Measurements from ENCODE around the gene GCNT1. TPM values are rescaled to one million over a fixed set of nuclear protein-coding genes. Genes with fewer than 3 reads are reported as not detected.
A peak's percentile ranks its signal among the peaks of the same experiment; 100 is the strongest.
"Not testable (repeated sequence)": the region's sequence is repeated elsewhere in the genome, so short reads cannot be mapped to it uniquely, and the experiment has no call there.

GCNT1 gene
- total RNA-seq, 1 experiment from 2014 or later = 13.1 TPM

- DNase-seq = no peak
- no peaks in the 10 kb centered on the region for H3K27me3 ChIP-seq (ENCODE audit: low read length)
- H3K9me3 ChIP-seq (ENCODE audit: low read length) = no peaks in the 10 kb centered on the region
- peaks cover 84% of the 10 kb centered on the region for H3K4me1 ChIP-seq (ENCODE audit: low read length)
- no peak overlapping the region for H3K4me2 ChIP-seq (ENCODE audit: low read depth, low read length, poor library complexity, severe bottlenecking)
- no peaks in the 10 kb centered on the region for H3K36me3 ChIP-seq (ENCODE audit: insufficient read depth, low read length)
- H3K79me2 ChIP-seq (ENCODE audit: low read length) = 0 out of 2 replicates have a peak, but pooled peaks cover 10% of the 10 kb centered on the region
- no peaks in the 10 kb centered on the region for H3K9me2 ChIP-seq (replicated peaks; ENCODE audit: insufficient read depth, low read length)
- H4K20me1 ChIP-seq (ENCODE audit: insufficient read depth, low read depth, low read length) = no peaks in the 10 kb centered on the region
- H3K4me3 ChIP-seq (ENCODE audit: low read length) = no peak overlapping the region
- H2AFZ ChIP-seq (ENCODE audit: low read length) = no peak overlapping the region
- peak overlapping the region; percentile 31; the same call in 1 of the 2 replicates for H3K27ac ChIP-seq (ENCODE audit: low read length)
- no peak overlapping the region for H3K9ac ChIP-seq (ENCODE audit: low read length)
Measured at GRCh38 chr9:76465442-76466298, 6.7 kb downstream of the GCNT1 start.

DNA sequence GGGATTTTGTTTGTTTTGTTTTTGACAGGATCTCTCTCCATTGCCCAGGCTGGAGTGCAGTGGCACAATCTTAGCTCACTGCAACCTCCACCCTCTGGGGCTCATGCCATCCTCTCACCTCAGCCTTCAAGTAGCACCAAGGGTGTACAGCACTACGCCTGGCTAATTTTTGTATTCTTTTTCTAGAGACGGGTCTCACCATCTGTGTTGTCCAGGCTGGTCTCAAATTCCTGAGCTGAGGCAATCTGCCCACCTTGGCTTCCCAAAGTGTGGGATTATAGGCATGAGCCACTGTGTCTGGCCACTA is 7.3 kb downstream of the GCNT1 start:
- Histone ChIP-seq H3K4me3 (ENCODE audit: low read length) (no peak overlapping the region), H3K79me2 (ENCODE audit: low read length) (0 out of 2 replicates have a peak, but pooled peaks cover 5% of the 10 kb centered on the region), H3K9me2 (replicated peaks; ENCODE audit: insufficient read depth, low read length) (no peaks in the 10 kb centered on the region), H4K20me1 (ENCODE audit: insufficient read depth, low read depth, low read length) (no peaks in the 10 kb centered on the region), H3K4me2 (ENCODE audit: low read depth, low read length, poor library complexity, severe bottlenecking) (no peak overlapping the region), H3K9me3 (ENCODE audit: low read length) (no peaks in the 10 kb centered on the region), H3K36me3 (ENCODE audit: insufficient read depth, low read length) (no peaks in the 10 kb centered on the region), H3K27me3 (ENCODE audit: low read length) (no peaks in the 10 kb centered on the region), H2AFZ (ENCODE audit: low read length) (no peak overlapping the region), H3K27ac (ENCODE audit: low read length) (peak overlapping the region; percentile 31; the same call in 1 of the 2 replicates), H3K9ac (ENCODE audit: low read length) (no peak overlapping the region), H3K4me1 (ENCODE audit: low read length) (peaks cover 84% of the 10 kb centered on the region)
- no peak for DNase-seq

GRCh38 chr9:76474419-76474818 is 15.4 kb downstream of the GCNT1 start:
- Histone ChIP-seq H3K4me1 (ENCODE audit: low read length) (peaks cover 42% of the 10 kb centered on the region), H3K4me2 (ENCODE audit: low read depth, low read length, poor library complexity, severe bottlenecking) (no peak overlapping the region), H3K27me3 (ENCODE audit: low read length) (no peaks in the 10 kb centered on the region), H3K79me2 (ENCODE audit: low read length) (peaks cover 33% of the 10 kb centered on the region; the same call in 1 of the 2 replicates), H3K9ac (ENCODE audit: low read length) (no peak overlapping the region), H3K4me3 (ENCODE audit: low read length) (no peak overlapping the region), H2AFZ (ENCODE audit: low read length) (no peak overlapping the region), H4K20me1 (ENCODE audit: insufficient read depth, low read depth, low read length) (no peaks in the 10 kb centered on the region), H3K36me3 (ENCODE audit: insufficient read depth, low read length) (0 out of 2 replicates have a peak, but pooled peaks cover 5% of the 10 kb centered on the region), H3K9me2 (replicated peaks; ENCODE audit: insufficient read depth, low read length) (no peaks in the 10 kb centered on the region), H3K27ac (ENCODE audit: low read length) (no peak overlapping the region), H3K9me3 (ENCODE audit: low read length) (0 out of 2 replicates have a peak, but pooled peaks cover 3% of the 10 kb centered on the region)
- no peak for DNase-seq

DNA sequence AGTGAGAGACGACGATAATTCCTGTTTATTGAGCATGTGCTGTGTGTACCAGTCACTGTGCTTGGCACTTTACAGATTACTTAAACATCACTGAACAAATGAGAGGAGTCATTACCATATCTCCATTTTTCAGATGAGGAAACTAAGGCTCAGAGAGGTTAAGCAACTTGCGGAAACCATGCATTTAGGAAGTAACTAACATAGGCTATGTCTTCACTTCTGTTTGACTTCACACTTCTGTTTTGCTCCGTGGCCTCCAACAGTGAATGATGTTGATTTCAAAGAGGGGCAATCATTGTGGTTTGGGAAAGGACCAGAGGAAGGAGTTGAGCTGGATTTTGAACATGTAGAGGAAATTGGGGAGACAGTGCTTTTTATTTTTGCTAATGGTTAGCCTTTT is 16.7 kb downstream of the GCNT1 start:
- H3K9ac ChIP-seq (ENCODE audit: low read length) = no peak overlapping the region
- H3K27ac ChIP-seq (ENCODE audit: low read length) = no peak overlapping the region
- no peak overlapping the region for H3K4me3 ChIP-seq (ENCODE audit: low read length)
- 0 out of 2 replicates have a peak, but pooled peaks cover 5% of the 10 kb centered on the region for H3K36me3 ChIP-seq (ENCODE audit: insufficient read depth, low read length)
- H4K20me1 ChIP-seq (ENCODE audit: insufficient read depth, low read depth, low read length) = no peaks in the 10 kb centered on the region
- peaks cover 36% of the 10 kb centered on the region for H3K4me1 ChIP-seq (ENCODE audit: low read length)
- no peak overlapping the region for H2AFZ ChIP-seq (ENCODE audit: low read length)
- peaks cover 33% of the 10 kb centered on the region; the same call in 1 of the 2 replicates for H3K79me2 ChIP-seq (ENCODE audit: low read length)
- H3K27me3 ChIP-seq (ENCODE audit: low read length) = no peaks in the 10 kb centered on the region
- no peaks in the 10 kb centered on the region for H3K9me2 ChIP-seq (replicated peaks; ENCODE audit: insufficient read depth, low read length)
- no peak for DNase-seq
- H3K4me2 ChIP-seq (ENCODE audit: low read depth, low read length, poor library complexity, severe bottlenecking) = no peak overlapping the region
- 0 out of 2 replicates have a peak, but pooled peaks cover 3% of the 10 kb centered on the region for H3K9me3 ChIP-seq (ENCODE audit: low read length)

DNA sequence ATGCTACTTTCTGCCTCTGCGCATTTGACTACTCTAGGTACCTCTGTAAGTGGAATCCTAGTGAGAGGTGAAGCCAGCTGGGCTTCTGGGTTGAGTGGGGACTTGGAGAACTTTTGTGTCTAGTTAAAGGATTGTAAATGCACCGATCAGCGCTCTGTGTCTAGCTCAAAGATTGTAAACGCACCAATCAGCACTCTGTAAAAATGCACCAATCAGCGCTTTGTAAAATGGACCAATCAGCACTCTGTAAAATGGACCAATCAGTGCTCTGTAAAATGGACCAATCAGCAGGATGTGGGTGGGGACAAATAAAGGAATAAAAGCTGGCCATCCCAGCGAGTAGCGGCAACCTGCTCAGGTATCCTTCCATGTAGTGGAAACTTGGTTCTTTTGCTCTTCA is 18.8 kb downstream of the GCNT1 start:
- not testable (repeated sequence) for H3K9ac ChIP-seq (ENCODE audit: low read length); H4K20me1 ChIP-seq (ENCODE audit: insufficient read depth, low read depth, low read length); H3K27ac ChIP-seq (ENCODE audit: low read length); H3K9me3 ChIP-seq (ENCODE audit: low read length); H3K4me3 ChIP-seq (ENCODE audit: low read length); H3K27me3 ChIP-seq (ENCODE audit: low read length); H2AFZ ChIP-seq (ENCODE audit: low read length); DNase-seq; H3K36me3 ChIP-seq (ENCODE audit: insufficient read depth, low read length); H3K4me2 ChIP-seq (ENCODE audit: low read depth, low read length, poor library complexity, severe bottlenecking); H3K9me2 ChIP-seq (replicated peaks; ENCODE audit: insufficient read depth, low read length)
- Histone ChIP-seq H3K79me2 (ENCODE audit: low read length) (peaks cover 33% of the 10 kb centered on the region; the same call in 1 of the 2 replicates), H3K4me1 (ENCODE audit: low read length) (peaks cover 15% of the 10 kb centered on the region)

DNA sequence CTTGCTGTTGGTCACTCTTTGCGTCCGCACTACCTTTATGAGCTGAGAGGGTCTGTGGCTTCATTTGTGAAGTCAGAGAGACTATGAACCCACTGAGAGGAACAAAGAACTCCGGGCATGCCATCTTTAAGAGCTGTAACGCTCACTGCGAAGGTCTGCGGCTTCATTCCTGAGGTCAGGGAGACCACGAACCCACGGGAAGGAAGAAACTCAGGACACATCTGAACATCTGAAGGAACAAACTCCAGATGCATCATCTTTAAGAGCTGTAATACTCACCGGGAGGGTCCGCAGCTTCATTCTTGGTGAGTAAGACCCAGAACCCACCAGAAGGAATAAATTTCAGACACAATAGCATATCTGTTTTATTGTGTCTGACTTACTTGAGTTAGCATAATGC is 19.2 kb downstream of the GCNT1 start:
- Histone ChIP-seq H3K4me2 (ENCODE audit: low read depth, low read length, poor library complexity, severe bottlenecking) (no peak overlapping the region), H2AFZ (ENCODE audit: low read length) (no peak overlapping the region), H3K9me3 (ENCODE audit: low read length) (0 out of 2 replicates have a peak, but pooled peaks cover 3% of the 10 kb centered on the region), H3K4me3 (ENCODE audit: low read length) (no peak overlapping the region), H3K27ac (ENCODE audit: low read length) (no peak overlapping the region), H3K79me2 (ENCODE audit: low read length) (peaks cover 30% of the 10 kb centered on the region; the same call in 1 of the 2 replicates), H3K36me3 (ENCODE audit: insufficient read depth, low read length) (0 out of 2 replicates have a peak, but pooled peaks cover 5% of the 10 kb centered on the region), H3K27me3 (ENCODE audit: low read length) (no peaks in the 10 kb centered on the region), H3K4me1 (ENCODE audit: low read length) (peaks cover 10% of the 10 kb centered on the region), H3K9ac (ENCODE audit: low read length) (no peak overlapping the region), H4K20me1 (ENCODE audit: insufficient read depth, low read depth, low read length) (no peaks in the 10 kb centered on the region), H3K9me2 (replicated peaks; ENCODE audit: insufficient read depth, low read length) (no peaks in the 10 kb centered on the region)
- no peak for DNase-seq

GRCh38 chr9:76479337-76479736 is 20.4 kb downstream of the GCNT1 start:
- H3K4me2 ChIP-seq (ENCODE audit: low read depth, low read length, poor library complexity, severe bottlenecking); H4K20me1 ChIP-seq (ENCODE audit: insufficient read depth, low read depth, low read length); H3K9me2 ChIP-seq (replicated peaks; ENCODE audit: insufficient read depth, low read length); H3K4me3 ChIP-seq (ENCODE audit: low read length); H3K4me1 ChIP-seq (ENCODE audit: low read length); H3K36me3 ChIP-seq (ENCODE audit: insufficient read depth, low read length); H3K9ac ChIP-seq (ENCODE audit: low read length); H3K27me3 ChIP-seq (ENCODE audit: low read length); H3K27ac ChIP-seq (ENCODE audit: low read length); DNase-seq; H2AFZ ChIP-seq (ENCODE audit: low read length); H3K9me3 ChIP-seq (ENCODE audit: low read length): not testable (repeated sequence)
- H3K79me2 ChIP-seq (ENCODE audit: low read length) = peaks cover 20% of the 10 kb centered on the region; the same call in 1 of the 2 replicates

- Histone ChIP-seq H3K9me2 (replicated peaks; ENCODE audit: insufficient read depth, low read length) (no peaks in the 10 kb centered on the region), H3K4me1 (ENCODE audit: low read length) (no peaks in the 10 kb centered on the region), H3K9me3 (ENCODE audit: low read length) (no peaks in the 10 kb centered on the region), H3K4me3 (ENCODE audit: low read length) (no peak overlapping the region), H3K27ac (ENCODE audit: low read length) (no peak overlapping the region), H2AFZ (ENCODE audit: low read length) (no peak overlapping the region), H3K4me2 (ENCODE audit: low read depth, low read length, poor library complexity, severe bottlenecking) (no peak overlapping the region), H3K27me3 (ENCODE audit: low read length) (no peaks in the 10 kb centered on the region), H4K20me1 (ENCODE audit: insufficient read depth, low read depth, low read length) (no peaks in the 10 kb centered on the region), H3K79me2 (ENCODE audit: low read length) (no peaks in the 10 kb centered on the region; the same call in 1 of the 2 replicates), H3K9ac (ENCODE audit: low read length) (no peak overlapping the region), H3K36me3 (ENCODE audit: insufficient read depth, low read length) (no peaks in the 10 kb centered on the region)
- no peak for DNase-seq
Measured at GRCh38 chr9:76486151-76486550, 27.2 kb downstream of the GCNT1 start.
